LoVo (cell line): ENCODE results near the gene MRC2.
"Not testable (repeated sequence)": the region's sequence is repeated elsewhere in the genome, so short reads cannot be mapped to it uniquely, and the experiment has no call there.

Source experiments
- DNase-seq: peaks from one replicate; pipeline ENCODE4 v3.0.0-alpha.2; 2016; ENCODE audit warnings: low spot score

The MRC2 gene, protein sequence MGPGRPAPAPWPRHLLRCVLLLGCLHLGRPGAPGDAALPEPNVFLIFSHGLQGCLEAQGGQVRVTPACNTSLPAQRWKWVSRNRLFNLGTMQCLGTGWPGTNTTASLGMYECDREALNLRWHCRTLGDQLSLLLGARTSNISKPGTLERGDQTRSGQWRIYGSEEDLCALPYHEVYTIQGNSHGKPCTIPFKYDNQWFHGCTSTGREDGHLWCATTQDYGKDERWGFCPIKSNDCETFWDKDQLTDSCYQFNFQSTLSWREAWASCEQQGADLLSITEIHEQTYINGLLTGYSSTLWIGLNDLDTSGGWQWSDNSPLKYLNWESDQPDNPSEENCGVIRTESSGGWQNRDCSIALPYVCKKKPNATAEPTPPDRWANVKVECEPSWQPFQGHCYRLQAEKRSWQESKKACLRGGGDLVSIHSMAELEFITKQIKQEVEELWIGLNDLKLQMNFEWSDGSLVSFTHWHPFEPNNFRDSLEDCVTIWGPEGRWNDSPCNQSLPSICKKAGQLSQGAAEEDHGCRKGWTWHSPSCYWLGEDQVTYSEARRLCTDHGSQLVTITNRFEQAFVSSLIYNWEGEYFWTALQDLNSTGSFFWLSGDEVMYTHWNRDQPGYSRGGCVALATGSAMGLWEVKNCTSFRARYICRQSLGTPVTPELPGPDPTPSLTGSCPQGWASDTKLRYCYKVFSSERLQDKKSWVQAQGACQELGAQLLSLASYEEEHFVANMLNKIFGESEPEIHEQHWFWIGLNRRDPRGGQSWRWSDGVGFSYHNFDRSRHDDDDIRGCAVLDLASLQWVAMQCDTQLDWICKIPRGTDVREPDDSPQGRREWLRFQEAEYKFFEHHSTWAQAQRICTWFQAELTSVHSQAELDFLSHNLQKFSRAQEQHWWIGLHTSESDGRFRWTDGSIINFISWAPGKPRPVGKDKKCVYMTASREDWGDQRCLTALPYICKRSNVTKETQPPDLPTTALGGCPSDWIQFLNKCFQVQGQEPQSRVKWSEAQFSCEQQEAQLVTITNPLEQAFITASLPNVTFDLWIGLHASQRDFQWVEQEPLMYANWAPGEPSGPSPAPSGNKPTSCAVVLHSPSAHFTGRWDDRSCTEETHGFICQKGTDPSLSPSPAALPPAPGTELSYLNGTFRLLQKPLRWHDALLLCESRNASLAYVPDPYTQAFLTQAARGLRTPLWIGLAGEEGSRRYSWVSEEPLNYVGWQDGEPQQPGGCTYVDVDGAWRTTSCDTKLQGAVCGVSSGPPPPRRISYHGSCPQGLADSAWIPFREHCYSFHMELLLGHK (N-terminal part only)

DNA sequence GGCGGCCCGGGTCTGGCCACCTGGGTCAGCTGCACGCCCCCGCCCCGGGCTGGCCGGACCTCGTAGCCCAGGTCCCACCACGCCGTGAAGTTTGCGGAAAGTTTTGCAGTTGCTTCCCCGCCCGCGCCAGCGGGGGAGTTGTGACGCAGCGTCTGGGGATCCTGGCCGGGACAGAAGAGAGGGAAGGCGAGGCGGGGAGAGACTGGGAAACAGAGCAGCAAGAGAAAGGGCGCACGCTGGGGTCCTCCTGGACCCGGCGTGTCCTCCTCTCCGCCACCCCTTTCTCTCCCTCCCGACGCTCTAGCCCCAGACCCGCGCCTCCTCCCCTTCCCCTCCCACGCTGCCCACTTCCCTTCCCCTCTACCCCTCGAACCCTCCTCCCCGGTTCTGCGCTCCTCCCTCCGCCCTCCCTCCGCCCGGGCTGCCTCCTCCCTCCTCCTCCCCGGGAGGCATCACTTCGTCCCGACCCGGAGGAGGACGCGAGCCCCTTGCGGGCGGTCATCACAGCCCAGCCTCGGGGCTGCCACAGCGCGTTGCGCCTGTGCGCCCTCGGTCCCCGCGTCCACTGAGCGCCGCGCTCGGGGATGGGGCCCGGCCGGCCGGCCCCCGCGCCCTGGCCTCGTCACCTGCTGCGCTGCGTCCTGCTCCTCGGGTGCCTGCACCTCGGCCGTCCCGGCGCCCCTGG is at the start of gene MRC2:
MRC2 (plus strand) TSS at position 452 of the 685 bp plus-strand sequence; CDS start at position 585, 133 bp downstream.
- DNase-seq, result no peak

DNA sequence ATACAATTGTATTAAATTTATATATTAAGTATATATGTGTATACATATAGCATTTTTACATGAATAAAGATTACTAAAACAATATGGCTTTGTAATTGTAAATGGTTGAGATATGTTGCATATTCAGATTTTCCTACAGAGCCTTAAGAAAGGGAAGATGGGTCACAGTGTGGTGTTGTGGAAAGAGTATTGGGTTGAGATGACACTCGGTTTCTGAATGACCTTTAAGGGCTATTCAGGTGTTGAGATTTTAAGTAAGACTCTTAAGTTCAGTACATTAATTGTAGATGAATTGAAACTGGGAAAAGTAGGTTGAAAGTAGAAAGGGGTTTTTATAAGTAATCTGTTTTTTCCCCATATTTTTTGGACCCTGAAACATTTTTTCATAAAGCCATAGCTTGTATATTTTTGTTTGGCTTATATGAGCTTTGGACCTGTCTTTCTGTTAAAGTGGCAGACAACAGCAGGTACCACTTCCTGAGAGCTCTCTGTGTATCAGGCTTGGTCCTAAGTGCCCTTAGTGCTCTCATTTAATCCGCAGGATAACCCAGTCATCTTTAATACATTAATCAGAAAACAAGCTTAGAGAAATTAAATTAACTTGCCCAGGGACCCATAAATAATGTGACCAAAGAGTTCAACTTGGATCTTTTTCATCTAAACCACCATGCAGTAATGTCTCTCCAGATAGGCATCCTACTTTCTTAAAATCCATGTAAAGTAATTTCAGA is 48.5 kb upstream of the MRC2 start:
- no peak for DNase-seq

DNA sequence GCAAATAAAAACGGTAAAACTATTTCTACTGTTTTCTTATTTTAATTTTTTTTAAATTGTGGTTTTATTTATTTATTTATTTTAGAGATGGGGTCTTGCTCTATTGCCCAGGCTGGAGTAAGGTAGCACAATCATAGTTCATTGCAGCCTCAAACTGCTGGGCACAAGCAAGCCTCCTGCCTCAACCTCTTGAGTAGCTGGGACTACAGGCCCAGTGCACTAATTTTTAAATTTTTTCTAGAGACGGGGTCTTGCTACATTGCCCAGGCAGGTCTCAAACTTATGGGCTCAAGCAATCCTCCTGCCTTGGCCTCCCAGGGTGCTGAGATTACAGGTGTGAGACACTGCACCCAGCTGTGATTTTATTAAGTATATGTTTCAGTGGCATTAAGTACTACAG is 46.5 kb upstream of the MRC2 start:
- no peak for DNase-seq

DNA sequence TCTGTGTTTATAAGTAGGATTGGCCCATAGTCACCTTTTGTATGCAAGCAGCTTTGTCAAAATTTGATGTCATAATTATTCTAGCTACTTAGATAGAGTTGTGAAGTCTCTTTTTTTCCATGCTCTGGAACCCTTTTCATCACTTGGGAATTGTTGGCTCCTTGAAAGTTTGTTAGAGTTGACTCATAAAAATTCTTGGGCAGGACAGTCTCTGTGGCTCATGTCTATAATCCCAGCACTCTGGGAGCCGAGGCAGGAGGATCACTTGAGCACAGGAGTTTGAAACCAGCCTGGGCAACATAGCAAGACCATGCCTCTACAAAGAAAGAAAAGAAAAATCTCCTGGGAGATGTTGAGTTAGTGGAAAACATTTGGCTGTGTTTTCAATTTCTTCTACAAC is 45.7 kb upstream of the MRC2 start:
- no peak for DNase-seq

DNA sequence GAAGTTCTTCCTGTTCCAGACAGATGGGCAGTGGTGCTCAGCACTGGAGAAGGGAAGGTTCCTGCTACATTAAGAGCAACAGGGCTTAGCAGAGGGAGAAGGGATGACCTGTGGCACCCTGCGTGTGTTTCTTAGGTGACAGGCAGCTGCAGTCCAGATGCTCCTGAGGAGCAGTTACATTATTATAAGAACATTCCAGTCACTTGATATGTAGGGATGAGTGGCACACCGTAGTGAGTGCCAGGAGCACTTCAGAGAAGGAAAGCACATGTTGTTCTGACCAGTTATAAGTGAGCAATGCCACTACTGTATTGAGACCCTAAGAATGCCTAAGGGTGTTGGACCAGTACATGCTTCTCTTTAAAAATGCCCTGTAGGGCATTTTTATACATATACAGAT is 39.9 kb upstream of the MRC2 start:
- DNase-seq, result no peak

DNA sequence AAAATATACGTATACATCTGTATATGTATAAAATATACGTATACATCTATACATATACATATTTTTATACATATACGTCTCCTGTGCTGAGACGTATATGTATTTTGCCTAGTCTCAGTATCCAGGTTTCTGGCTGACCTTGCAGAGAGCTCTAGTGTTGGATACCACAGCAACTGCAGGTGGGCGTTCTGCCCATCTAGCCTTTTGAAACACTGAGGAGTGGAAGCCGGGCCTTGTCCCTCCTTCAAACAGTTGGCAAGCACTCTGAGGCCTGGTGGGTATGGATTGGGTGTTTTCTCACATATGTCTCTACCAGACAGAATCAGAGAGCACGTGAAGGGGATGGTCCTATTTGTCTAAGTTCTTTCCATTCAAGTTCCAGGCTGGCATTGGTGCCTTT is 39.4 kb upstream of the MRC2 start:
- DNase-seq, result no peak

DNA sequence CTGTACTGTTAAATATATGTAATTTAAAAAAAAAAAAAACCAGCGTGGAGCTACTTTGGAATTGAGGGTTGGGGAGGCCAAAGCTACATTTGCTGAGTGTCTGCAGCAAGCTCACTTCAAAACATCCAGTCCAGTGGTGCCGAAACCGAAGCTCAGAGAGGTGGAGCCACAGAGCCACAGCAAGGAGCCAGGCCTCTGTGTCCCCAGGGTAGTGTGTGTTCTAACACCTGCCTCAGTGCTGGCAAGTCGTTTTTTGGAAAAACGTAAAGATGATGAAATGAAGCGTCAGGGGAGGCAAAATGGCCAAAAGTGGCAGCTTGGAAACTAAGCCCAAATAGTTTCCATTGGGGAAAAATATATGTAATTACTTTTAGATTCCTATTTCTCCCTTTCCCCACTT is 36.1 kb upstream of the MRC2 start:
- DNase-seq, result no peak

DNA sequence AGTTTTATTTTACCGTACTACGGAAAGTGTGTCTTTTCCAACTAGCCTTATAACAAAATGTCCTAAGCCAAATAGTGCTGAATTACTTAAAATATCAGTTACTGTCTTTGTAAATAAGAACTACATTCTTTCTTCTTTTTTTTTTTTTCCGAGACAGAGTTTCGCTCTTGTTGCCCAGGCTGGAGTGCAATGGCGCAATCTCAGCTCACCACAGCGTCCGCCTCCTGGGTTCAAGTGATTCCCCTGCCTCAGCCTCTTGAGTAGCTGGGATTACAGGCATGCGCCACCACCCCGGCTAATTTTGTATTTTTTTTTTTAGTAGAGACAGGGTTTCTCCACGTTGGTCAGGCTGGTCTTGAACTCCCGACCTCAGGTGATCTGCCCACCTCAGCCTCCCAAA is 35.6 kb upstream of the MRC2 start:
- not testable (repeated sequence) for DNase-seq

DNA sequence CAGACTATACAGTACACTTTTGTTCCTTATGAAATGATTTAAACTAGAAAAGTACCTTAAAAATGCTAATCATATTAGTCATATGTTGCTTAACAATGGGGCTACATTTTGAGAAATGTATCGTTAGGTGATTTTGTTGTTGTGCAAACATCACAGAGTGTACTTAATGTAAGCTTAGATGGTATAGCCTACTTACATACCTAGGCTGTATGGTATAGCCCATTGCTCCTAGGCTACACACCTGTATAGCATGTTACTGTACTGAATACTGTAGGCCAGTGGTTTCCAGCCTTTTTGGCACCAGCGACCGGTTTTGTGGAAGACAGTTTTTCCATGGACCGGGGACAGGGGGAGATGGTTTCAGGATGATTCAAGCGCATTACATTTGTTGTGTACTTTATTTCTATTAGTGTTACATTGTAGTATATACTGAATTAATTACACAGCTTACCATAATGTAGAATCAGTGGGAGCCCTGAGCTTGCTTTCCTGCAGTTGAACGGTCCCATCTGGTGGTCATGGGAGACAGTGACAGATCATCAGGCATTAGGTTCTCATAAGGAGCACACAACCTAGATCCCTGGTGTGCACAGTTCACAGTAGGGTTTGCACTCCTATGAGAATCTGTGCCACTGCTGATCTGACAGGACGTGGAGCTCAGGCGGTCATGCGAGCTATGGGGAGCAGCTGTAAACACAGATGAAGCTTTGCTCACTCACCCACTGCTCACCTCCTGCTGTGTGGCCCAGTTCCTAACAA is 35.0 kb upstream of the MRC2 start:
- no peak for DNase-seq

DNA sequence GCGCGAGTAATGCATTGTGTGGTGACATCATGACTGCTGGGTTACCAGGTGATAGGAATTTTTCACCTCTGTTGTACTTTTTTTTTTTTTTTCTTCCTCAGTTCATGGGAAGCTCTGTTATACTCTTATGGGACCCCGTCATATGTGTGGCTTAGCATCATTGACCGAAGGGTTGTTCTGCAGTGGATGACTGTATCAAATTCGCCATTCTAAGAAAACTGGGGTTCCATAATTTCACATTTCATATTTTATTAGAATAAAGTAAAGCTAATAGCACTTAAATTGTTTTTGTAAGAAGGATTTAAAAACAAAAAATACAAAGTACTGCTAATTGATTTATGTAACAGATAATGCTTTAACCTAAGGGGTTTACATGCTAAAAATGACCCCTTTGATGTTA is 32.0 kb upstream of the MRC2 start:
- no peak for DNase-seq

DNA sequence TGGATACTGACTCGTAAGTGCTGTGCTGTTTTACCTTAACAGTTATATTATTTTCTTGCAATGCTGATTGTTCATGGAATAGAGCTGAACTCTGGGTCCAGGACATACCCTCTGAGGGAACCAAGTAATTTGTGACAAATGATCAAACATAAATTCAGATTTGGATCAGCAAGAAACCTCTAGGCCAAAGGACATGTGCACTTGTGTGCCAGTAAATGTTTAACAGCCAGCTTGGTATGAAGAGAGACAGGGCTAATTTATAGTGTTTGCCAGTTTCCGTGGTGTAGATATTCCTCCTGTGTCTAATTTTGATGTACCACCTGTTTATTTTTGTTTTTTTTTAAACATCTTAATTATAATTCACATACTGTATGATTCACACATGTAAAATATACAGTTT is 30.8 kb upstream of the MRC2 start:
- no peak for DNase-seq

DNA sequence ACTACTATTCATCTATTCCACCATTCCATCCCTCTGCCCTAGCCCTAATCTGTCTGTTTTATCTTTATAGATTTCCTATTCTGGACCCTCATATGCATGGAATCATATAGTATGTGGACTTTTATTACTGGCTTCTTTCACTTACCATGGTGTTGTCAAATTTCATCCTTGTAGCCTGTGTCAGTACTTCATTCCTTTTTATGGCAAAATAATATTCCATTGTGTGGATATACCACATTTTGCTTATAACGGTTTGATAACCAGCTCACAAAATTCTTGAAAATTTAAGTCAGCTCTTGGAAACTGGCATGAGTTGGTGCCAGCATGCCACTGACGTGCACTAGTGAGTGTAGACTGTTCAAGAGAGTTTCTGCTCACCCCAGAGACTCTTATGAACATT is 30.3 kb upstream of the MRC2 start:
- DNase-seq, result no peak

DNA sequence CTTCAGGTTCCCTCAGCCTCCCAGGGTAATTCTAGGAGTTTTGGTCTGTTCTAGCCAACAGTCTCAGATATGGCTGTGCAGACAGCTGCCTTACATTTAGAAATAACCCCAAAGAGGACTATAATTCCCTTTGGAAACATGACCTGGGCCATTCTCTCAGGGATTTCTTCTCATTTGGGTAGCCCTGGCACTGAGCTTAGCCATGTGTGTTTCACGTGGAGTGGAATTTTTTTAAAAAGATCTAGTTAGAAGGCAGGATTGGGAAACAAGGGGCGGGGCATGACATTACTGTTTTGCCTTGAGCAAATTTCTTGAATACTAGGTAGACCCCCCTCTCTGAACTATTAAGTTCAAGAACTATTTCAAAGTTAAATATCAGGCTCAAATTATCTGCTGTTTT is 29.6 kb upstream of the MRC2 start:
- no peak for DNase-seq

DNA sequence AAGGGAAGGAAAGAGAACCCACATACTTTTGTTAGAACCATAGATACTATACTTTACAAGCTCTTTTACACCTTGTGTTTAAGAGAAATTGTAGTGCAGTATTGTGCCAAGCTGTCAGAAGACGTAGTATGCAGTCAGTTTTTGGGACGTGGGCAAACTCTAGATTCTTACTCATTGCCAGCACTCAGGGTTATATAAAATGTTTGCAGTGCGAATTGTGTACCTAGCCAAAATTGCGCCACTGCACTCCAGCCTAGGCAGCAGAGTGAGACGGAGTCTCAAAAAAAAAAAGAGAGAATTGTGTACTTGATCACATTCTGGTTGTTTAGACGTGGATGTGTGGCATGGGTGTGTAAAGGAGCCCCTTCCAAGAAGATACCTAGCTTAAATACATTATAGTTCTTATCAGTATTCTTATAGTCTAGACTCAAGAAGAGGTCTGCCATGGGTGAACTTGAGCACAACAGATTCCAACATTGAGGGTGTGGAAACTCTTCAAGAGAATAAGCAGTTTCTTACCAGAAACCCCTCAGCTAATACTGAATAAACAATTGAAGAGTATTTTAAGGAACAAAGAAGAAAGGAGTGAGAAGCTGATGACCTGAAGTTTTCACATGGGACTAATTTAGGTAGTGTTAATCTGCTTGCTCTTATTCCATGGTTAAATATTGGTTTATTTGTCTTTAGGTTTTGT is 27.4 kb upstream of the MRC2 start:
- DNase-seq, result no peak

DNA sequence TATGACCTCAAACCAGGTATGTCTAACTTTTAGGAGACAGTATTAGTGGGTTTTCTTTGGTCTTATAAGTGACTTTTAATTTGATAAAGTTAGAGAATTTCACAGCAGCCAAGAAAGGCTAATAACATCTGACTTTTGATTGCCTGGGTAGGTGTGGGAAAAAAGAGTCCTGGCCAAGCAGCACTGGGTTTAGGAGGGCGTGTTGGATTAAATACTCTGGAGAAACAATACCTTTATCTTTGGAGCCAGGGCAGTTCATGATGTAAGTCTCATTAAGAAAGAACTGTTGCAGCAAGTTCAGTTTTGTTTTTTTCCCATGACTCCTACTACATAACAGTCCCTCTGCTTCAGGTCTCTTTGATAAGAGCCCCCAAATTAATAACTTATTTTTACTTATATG is 26.7 kb upstream of the MRC2 start:
- DNase-seq, result no peak

DNA sequence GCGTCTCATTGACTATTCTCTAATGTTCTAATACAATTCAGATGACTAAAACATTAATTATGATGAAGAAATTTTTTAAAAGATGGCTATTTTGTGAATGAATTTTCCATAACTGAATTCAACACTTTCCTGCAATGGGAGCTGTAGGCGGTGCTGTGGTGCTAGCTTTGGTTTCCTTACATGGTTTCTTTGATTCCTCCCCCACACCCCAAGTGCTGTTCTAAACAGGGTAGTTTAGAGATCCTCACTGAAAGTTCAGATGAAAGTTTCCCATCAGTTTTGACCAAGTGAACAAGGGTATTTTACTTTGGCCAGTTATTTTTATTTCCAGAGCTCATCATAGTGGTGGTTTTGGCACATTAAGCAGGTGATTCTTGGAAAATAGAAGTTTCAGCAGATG is 26.0 kb upstream of the MRC2 start:
- DNase-seq, result no peak

DNA sequence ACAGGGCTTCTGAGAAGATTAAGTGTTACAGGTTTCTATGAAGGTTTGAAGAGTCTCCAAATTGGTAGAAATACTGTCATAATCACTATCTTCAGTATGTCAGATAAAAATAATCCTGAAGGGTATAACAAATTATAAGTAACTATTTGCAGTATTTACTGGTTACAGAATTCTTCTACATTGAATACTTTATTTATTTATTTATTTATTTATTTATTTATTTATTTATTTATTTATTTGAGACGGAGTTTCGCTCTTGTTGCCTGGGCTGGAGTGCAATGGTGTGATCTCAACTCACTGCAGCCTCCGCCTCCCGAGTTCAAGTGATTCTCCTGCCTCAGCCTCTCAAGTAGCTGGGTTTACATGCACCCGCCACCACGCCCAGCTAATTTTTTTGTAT is 23.7 kb upstream of the MRC2 start:
- DNase-seq, result not testable (repeated sequence)

DNA sequence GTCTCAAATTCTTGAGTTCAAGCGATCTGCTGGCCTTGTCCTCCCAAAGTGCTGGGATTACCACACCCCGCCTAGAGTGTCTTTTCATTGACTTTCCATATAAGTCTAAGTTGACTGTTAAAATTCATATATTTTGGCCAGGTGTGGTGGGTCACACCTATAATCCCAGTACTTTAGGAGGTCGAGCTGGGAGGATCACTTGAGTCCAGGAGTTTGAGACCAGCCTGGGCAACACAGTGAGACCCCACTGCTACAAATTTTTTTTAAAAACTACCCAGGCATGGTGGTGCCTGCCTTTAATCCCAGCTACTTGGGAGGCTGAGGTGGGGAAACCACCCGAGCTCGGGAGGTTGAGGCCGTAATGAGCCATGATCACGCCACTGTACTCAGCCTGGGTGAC is 21.9 kb upstream of the MRC2 start:
- no peak for DNase-seq

DNA sequence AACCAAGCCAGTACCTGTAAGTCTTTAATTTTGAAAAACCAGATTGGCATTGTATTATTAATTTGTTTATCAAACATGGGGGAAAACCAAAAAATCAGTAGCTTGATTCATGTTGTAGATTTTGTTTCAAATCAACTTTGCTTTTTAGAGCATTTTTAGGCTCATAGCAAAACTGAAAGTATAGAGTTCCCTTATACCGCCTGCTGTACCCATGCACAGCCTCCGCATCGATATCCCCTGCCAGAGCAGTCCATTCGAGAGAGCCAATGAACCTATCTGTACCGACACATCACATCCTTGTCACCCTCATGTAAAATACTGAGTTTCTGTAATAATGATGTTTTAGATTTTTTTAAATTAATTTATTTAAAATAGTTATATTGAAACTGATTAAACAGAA is 16.2 kb upstream of the MRC2 start:
- DNase-seq, result no peak

DNA sequence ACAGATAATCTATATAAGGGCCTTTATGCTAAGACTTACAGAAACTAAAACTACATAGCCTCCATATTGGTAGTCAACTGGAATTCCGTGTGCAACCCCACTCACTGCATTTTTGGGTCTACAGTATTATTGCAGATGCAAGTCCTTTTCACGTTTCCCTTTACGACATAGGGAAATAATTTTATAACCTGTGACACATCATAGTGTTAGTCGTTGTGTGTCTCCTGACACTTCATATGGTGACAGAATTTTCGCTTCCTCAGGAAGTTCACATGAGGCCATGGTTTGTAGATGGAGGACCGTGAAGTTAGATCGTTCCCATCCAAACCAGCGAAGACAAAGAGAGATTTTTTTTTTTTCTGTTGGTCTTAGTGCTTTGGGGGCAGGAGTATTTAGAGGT is 15.7 kb upstream of the MRC2 start:
- no peak for DNase-seq
